Transverse colon (tissue), 3 donors: ENCODE measurements around the gene SYT3.

Source experiments
- CTCF ChIP-seq, 5 experiments: fragments of 200-600 bp in 3 of 5; fragments of 450-650 bp in 2 of 5; sonication (generic) in 3 of 5; IDR thresholded peaks; 1 replicate in 2 of 5; 2 replicates in 3 of 5; pipeline ENCODE4 v1.5.1; 2016 to 2017; ENCODE audit warnings: antibody characterized with exemption in 5 of 5, inconsistent platforms in 3 of 5, mild to moderate bottlenecking in 2 of 5, moderate library complexity in 1 of 5
- POLR2A ChIP-seq: fragments of 450-650 bp; IDR thresholded peaks from one replicate; pipeline ENCODE4 v1.6.1; 2016; ENCODE audit warnings: antibody characterized with exemption, mild to moderate bottlenecking, moderate library complexity

GRCh38 chr19:50679177-50680125 lies 39.8 kb upstream of the SYT3 start:
- TF ChIP-seq CTCF (IDR thresholded peaks at IDR 0.05) (no peak), POLR2A (no peak)
